IMR-90 (cell line): Measurements from ENCODE around the gene LMOD1. TPM values are rescaled to one million over a fixed set of nuclear protein-coding genes. Genes with fewer than 3 reads are reported as not detected.
A peak's percentile ranks its signal among the peaks of the same experiment; 100 is the strongest.

Experiments used
- ATAC-seq: fragments of 200-7000 bp; cut with Tn5 transposase; 2 replicates; pipeline ENCODE4 v1.9.1; 2020; ENCODE audit warnings: low read depth, mild to moderate bottlenecking, moderate library complexity
- BruUV-seq: library from RNA; stranded (reverse); fragments of 400-500 nt; replicated peaks from 2 replicates; lab custom pipeline; 2021; lab: Mats Ljungman, UMichigan
- CTCF ChIA-PET: fragments of 300-600 bp; formaldehyde crosslinking; extraction: SDS; loops from one replicate; lab custom pipeline; 2021; ENCODE audit warnings: antibody characterized with exemption; lab: Yijun Ruan, JAX
- POLR2A ChIA-PET: fragments of 300-600 bp; sonication (Branson Sonifier 250); formaldehyde crosslinking; loops from one replicate; lab custom pipeline; 2022; ENCODE audit warnings: antibody characterized with exemption; ENCODE audit not compliant: unreplicated experiment; lab: Charles Lee
- DNase-seq: peaks from one replicate; pipeline ENCODE4 v3.0.0; 2013
- H2AFZ ChIP-seq: replicated peaks from 2 replicates; pipeline ENCODE3; 2013; ENCODE audit warnings: low read length, mild to moderate bottlenecking; ENCODE audit not compliant: poor library complexity
- H2AK5ac ChIP-seq: 2 replicates; pipeline ENCODE4 v1.6.1; 2013; ENCODE audit warnings: low read depth, low read length, inconsistent platforms
- H2AK9ac ChIP-seq: replicated peaks from 2 replicates; pipeline ENCODE3; 2013; ENCODE audit warnings: mild to moderate bottlenecking, low read depth, low read length, moderate library complexity; ENCODE audit not compliant: poor library complexity
- H2BK120ac ChIP-seq: 2 replicates; pipeline ENCODE4 v1.6.1; 2013; ENCODE audit warnings: low read depth, low read length, inconsistent platforms
- H2BK15ac ChIP-seq: 3 replicates; pipeline ENCODE4 v1.6.1; 2013; ENCODE audit warnings: low read depth, low read length, inconsistent platforms
- H2BK20ac ChIP-seq: 2 replicates; pipeline ENCODE4 v1.6.1; 2013; ENCODE audit warnings: low read depth, mild to moderate bottlenecking, inconsistent platforms, low read length, moderate library complexity
- H2BK5ac ChIP-seq: 2 replicates; pipeline ENCODE4 v1.6.1; 2013; ENCODE audit warnings: mild to moderate bottlenecking, low read depth, low read length, inconsistent platforms; ENCODE audit not compliant: poor library complexity, severe bottlenecking
- H3K14ac ChIP-seq: replicated peaks from 2 replicates; pipeline ENCODE4 v1.6.1; 2013; ENCODE audit warnings: low read depth, low read length, inconsistent platforms
- H3K18ac ChIP-seq: 2 replicates; pipeline ENCODE4 v1.6.1; 2013; ENCODE audit warnings: low read depth, low read length, control low read depth
- H3K23ac ChIP-seq: 2 replicates; pipeline ENCODE4 v1.6.1; 2013; ENCODE audit warnings: low read depth, low read length, inconsistent platforms
- H3K27ac ChIP-seq: 2 replicates; pipeline ENCODE4 v1.5.1; 2013; ENCODE audit warnings: mild to moderate bottlenecking, control low read depth, low read length; ENCODE audit not compliant: insufficient read depth
- H3K27me3 ChIP-seq: 2 replicates; pipeline ENCODE4 v1.6.1; 2013; ENCODE audit warnings: low read length; ENCODE audit not compliant: control insufficient read depth, insufficient read depth
- H3K36me3 ChIP-seq: 2 replicates; pipeline ENCODE4 v1.6.1; 2013; ENCODE audit warnings: low read length, mixed read lengths; ENCODE audit not compliant: control insufficient read depth, insufficient read depth
- H3K4ac ChIP-seq: 2 replicates; pipeline ENCODE4 v1.6.1; 2013; ENCODE audit warnings: low read depth, low read length, inconsistent platforms
- H3K4me1 ChIP-seq: 2 replicates; pipeline ENCODE4 v1.6.1; 2013; ENCODE audit warnings: low read length, mixed read lengths; ENCODE audit not compliant: control insufficient read depth, insufficient read depth
- H3K4me2 ChIP-seq: 2 replicates; pipeline ENCODE4 v1.6.1; 2013; ENCODE audit warnings: low read depth, mild to moderate bottlenecking, control low read depth, low read length, moderate library complexity
- H3K4me3 ChIP-seq: 2 replicates; pipeline ENCODE4 v1.5.1; 2013; ENCODE audit warnings: low read depth, mild to moderate bottlenecking, control low read depth, low read length, moderate library complexity; ENCODE audit not compliant: insufficient read depth
- H3K56ac ChIP-seq: 2 replicates; pipeline ENCODE4 v1.6.1; 2013; ENCODE audit warnings: low read length, inconsistent platforms; ENCODE audit not compliant: insufficient read depth; ENCODE audit errors: extremely low read depth
- H3K79me1 ChIP-seq, 2 experiments: 2 replicates each; pipeline ENCODE4 v1.6.1; 2013; ENCODE audit warnings: low read length in 2 of 2, inconsistent platforms in 1 of 2, low read depth in 1 of 2
- H3K9ac ChIP-seq: 2 replicates; pipeline ENCODE4 v1.6.1; 2013; ENCODE audit warnings: low read depth, low read length, control low read depth
- H3K9me1 ChIP-seq: 2 replicates; pipeline ENCODE4 v1.6.1; 2013; ENCODE audit warnings: low read length, inconsistent platforms; ENCODE audit not compliant: insufficient read depth
- H3K9me3 ChIP-seq: 2 replicates; pipeline ENCODE4 v1.6.1; 2013; ENCODE audit warnings: low read length; ENCODE audit not compliant: control insufficient read depth, insufficient read depth
- H4K20me1 ChIP-seq: 2 replicates; pipeline ENCODE4 v1.6.1; 2013; ENCODE audit warnings: low read length, inconsistent platforms; ENCODE audit not compliant: insufficient read depth
- H4K5ac ChIP-seq: 2 replicates; pipeline ENCODE4 v1.6.1; 2013; ENCODE audit warnings: mild to moderate bottlenecking, low read depth, low read length, control low read depth
- H4K8ac ChIP-seq, 2 experiments: 2 replicates each; pipeline ENCODE4 v1.6.1; 2013; ENCODE audit warnings: low read depth in 2 of 2, low read length in 2 of 2, control low read depth in 1 of 2, inconsistent platforms in 1 of 2
- H4K91ac ChIP-seq: 2 replicates; pipeline ENCODE4 v1.6.1; 2013; ENCODE audit warnings: low read depth, low read length, inconsistent platforms; ENCODE audit not compliant: insufficient read depth
- BHLHE40 ChIP-seq: fragments of 150-350 bp; IDR thresholded peaks from 2 replicates; pipeline ENCODE4 v1.6.1; 2016; ENCODE audit warnings: mild to moderate bottlenecking, low read depth, low read length
- CEBPB ChIP-seq: IDR thresholded peaks from 2 replicates; pipeline ENCODE4 v1.6.1; 2012; ENCODE audit warnings: low read depth, low read length, improper control_type of control experiment
- CHD1 ChIP-seq: IDR thresholded peaks from 2 replicates; pipeline ENCODE4 v1.6.1; 2012; ENCODE audit warnings: low read depth, low read length, improper control_type of control experiment
- FOS ChIP-seq: fragments of 150-350 bp; IDR thresholded peaks from 2 replicates; pipeline ENCODE4 v1.6.1; 2016; ENCODE audit warnings: low read depth, low read length
- MAFK ChIP-seq: IDR thresholded peaks from 2 replicates; pipeline ENCODE4 v1.6.1; 2012; ENCODE audit warnings: low read depth, low read length, improper control_type of control experiment
- MAZ ChIP-seq: IDR thresholded peaks from 2 replicates; pipeline ENCODE4 v1.6.1; 2012; ENCODE audit warnings: low read depth, mild to moderate bottlenecking, low read length, improper control_type of control experiment, moderate library complexity, borderline replicate concordance
- MXI1 ChIP-seq: IDR thresholded peaks from 2 replicates; pipeline ENCODE4 v1.6.1; 2012; ENCODE audit warnings: low read depth, mild to moderate bottlenecking, low read length, moderate library complexity, borderline replicate concordance
- NFE2L2 ChIP-seq: fragments of 150-350 bp; IDR thresholded peaks from 2 replicates; pipeline ENCODE4 v1.6.1; 2016; ENCODE audit warnings: low read depth, mild to moderate bottlenecking, low read length
- POLR2A ChIP-seq: IDR thresholded peaks from 2 replicates; pipeline ENCODE4 v1.6.1; 2012; ENCODE audit warnings: mild to moderate bottlenecking, low read depth, low read length
- RAD21 ChIP-seq: IDR thresholded peaks from 2 replicates; pipeline ENCODE4 v1.6.1; 2012; ENCODE audit warnings: low read length, improper control_type of control experiment
- RCOR1 ChIP-seq: IDR thresholded peaks from 2 replicates; pipeline ENCODE4 v1.6.1; 2012; ENCODE audit warnings: mild to moderate bottlenecking, low read length, improper control_type of control experiment; ENCODE audit not compliant: insufficient replicate concordance
- RFX5 ChIP-seq: IDR thresholded peaks from 2 replicates; pipeline ENCODE4 v1.8.0; 2012; ENCODE audit warnings: low read depth, mild to moderate bottlenecking, low read length, moderate library complexity
- SMC3 ChIP-seq: fragments of 150-350 bp; IDR thresholded peaks from 2 replicates; pipeline ENCODE4 v1.6.1; 2016; ENCODE audit warnings: low read depth, mild to moderate bottlenecking, antibody characterized with exemption, low read length, moderate library complexity
- USF2 ChIP-seq: fragments of 150-350 bp; IDR thresholded peaks from 2 replicates; pipeline ENCODE4 v1.6.1; 2017; ENCODE audit warnings: mild to moderate bottlenecking, antibody characterized with exemption, low read length, low read depth
- WGBS, 2 experiments: methylation state at CpG; one replicate each; pipeline versions ENCODE4 v1.1.5 to v1.1.7; 2013; ENCODE audit warnings: missing lambda C conversion rate in 2 of 2; ENCODE audit not compliant: insufficient read length in 1 of 2; ENCODE audit errors: extremely low coverage in 2 of 2; 5-methylcytosine and 5-hydroxymethylcytosine counted together
- dilution Hi-C: fragments of 300-500 bp; cut with HindIII; formaldehyde crosslinking; loops from one replicate; pipeline ENCODE4 v1.14.3; 2018; ENCODE audit warnings: low sequenced_read_pairs; ENCODE audit not compliant: unreplicated experiment
- in situ Hi-C: fragments of 300-500 bp; cut with MboI; formaldehyde crosslinking; loops from 3 replicates; pipeline ENCODE4 v1.14.3; 2019; ENCODE audit warnings: low sequenced_read_pairs, inconsistent platforms, mixed read lengths
- intact Hi-C: fragments of 100-400 bp; cut with micrococcal nuclease; formaldehyde crosslinking; loops from 2 replicates; pipeline ENCODE4 v1.10.0; 2022
- polyA plus RNA-seq, 3 experiments: library from polyadenylated mRNA; depleted of rRNA; stranded (reverse); fragments of >200 nt; gene quantifications; 2 replicates each; pipeline ENCODE4 v1.2.3, GENCODE V29; 2012; ENCODE audit warnings: low replicate concordance in 1 of 3
- total RNA-seq: library from RNA; depleted of rRNA; stranded (reverse); fragments of >200 nt; gene quantifications from 2 replicates; pipeline ENCODE4 v1.2.3, GENCODE V29; 2012
- TF ChIP-seq, protein P1 (sequence below): fragments of 150-350 bp; IDR thresholded peaks from 2 replicates; pipeline ENCODE4 v1.6.1; 2016; ENCODE audit warnings: low read depth, mild to moderate bottlenecking, low read length, moderate library complexity, borderline replicate concordance

Gene LMOD1
- total and polyA plus RNA-seq, 2 of the 4 experiments (the other 2 are of a cell fraction): 51.7 to 53.2 TPM

- dilution Hi-C loops (no loop called here), intact Hi-C loops (no loop called here), in situ Hi-C loops (no loop called here)
- WGBS, 2 experiments: 13% methylated on average over 3 of the region's 4 CpGs; no CpG with 5 or more reads in 1 of the 2 experiments
- Histone ChIP-seq H2AK9ac (peak overlapping the region; percentile 89), H4K5ac (peak overlapping the region; percentile 28), H4K91ac (peak overlapping the region; percentile 88), H3K9me1 (peaks cover 34% of the 10 kb centered on the region), H3K18ac (peak overlapping the region; percentile 25), H3K4me1 (peaks cover 39% of the 10 kb centered on the region), H3K79me1 (peaks cover 27 to 74% of the 10 kb centered on the region in 2 experiments), H3K9ac (peak overlapping the region; percentile 42), H3K56ac (peak overlapping the region; percentile 78; the same call in 1 of the 2 replicates), H3K27ac (peak overlapping the region; percentile 76), H2BK20ac (peak overlapping the region; percentile 70), H2BK5ac (peak overlapping the region; percentile 94), H3K14ac (peak overlapping the region; percentile 97), H2BK120ac (peak overlapping the region; percentile 98), H4K8ac (peak overlapping the region; percentile 80 to 91), H4K20me1 (peaks cover 12% of the 10 kb centered on the region), H3K27me3 (no peaks in the 10 kb centered on the region), H3K9me3 (no peaks in the 10 kb centered on the region; the same call in 1 of the 2 replicates), H3K36me3 (0 out of 2 replicates have a peak, but pooled peaks cover 2% of the 10 kb centered on the region), H2AFZ (peak overlapping the region; percentile 78), H2BK15ac (peak overlapping the region; percentile 97; the same call in 2 of the 3 replicates), H3K4ac (peak overlapping the region; percentile 98), H3K4me2 (peak overlapping the region; percentile 16), H2AK5ac (peak overlapping the region; percentile 81), H3K23ac (peak overlapping the region; percentile 96), H3K4me3 (no peak overlapping the region)
- CTCF ChIA-PET: interaction anchor here (2.3 kb wide), 1 partner anchor 43 kb away, joined by 5 read pairs; no protein-coding TSS in a partner anchor
- no TSS peak for BruUV-seq
- no peak for DNase-seq
- POLR2A ChIA-PET: interaction anchor here (0.6 kb wide), 1 partner anchor 8 kb away, joined by 4 read pairs; the partner anchor contains the start of gene LMOD1
- ATAC-seq: peak; percentile 1; the same call in 1 of the 2 replicates
- TF ChIP-seq, protein P1, sequence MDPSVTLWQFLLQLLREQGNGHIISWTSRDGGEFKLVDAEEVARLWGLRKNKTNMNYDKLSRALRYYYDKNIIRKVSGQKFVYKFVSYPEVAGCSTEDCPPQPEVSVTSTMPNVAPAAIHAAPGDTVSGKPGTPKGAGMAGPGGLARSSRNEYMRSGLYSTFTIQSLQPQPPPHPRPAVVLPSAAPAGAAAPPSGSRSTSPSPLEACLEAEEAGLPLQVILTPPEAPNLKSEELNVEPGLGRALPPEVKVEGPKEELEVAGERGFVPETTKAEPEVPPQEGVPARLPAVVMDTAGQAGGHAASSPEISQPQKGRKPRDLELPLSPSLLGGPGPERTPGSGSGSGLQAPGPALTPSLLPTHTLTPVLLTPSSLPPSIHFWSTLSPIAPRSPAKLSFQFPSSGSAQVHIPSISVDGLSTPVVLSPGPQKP: no peak
- TF ChIP-seq SMC3: no peak
- no peak for TF ChIP-seq RCOR1
- TF ChIP-seq NFE2L2: no peak
- no peak for TF ChIP-seq FOS
- TF ChIP-seq RAD21: no peak
- TF ChIP-seq RFX5: no peak
- TF ChIP-seq POLR2A: no peak
- no peak for TF ChIP-seq MAZ
- no peak for TF ChIP-seq USF2
- TF ChIP-seq CHD1: no peak
- no peak for TF ChIP-seq BHLHE40
- no peak for TF ChIP-seq MXI1
- TF ChIP-seq CEBPB: no peak
- no peak for TF ChIP-seq MAFK
Observed at GRCh38 chr1:201938440-201939035, 7.8 kb downstream of the LMOD1 start.
